Measurements from ENCODE around the gene NUS1.
"Not testable (repeated sequence)": the region's sequence is repeated elsewhere in the genome, so short reads cannot be mapped to it uniquely, and the experiment has no call there.

The NUS1 gene

GRCh38 chr6:117674991-117675657, at the start of gene NUS1:
TSS of gene NUS1 (plus strand) at chr6:117675469. CDS start at chr6:117675671, 202 bp downstream.
- DNase-seq, result peak; percentile 86

DNA sequence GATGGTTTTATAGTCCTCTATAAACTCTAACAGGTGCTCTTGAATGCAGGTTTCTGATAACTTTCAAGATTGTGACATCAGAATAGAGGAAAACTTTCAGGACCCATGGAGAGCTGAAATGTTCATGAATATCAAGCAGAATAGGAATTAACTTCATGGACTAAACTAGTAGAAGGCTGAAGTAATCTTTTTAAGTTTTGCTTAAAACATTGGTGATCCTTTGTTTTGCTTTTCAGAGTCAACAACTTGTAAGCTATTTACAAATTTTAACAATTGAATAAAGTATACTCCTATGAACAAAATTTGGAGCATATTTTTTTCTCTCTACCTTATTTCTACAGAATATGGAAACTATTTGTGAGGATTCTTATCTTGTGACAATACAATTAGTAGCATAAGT, 47.7 kb upstream of the NUS1 start:
- DNase-seq, result no peak

- DNase-seq, result no peak
These were observed 46.1 kb upstream of the NUS1 start for GRCh38 chr6:117629119-117629660.

DNA sequence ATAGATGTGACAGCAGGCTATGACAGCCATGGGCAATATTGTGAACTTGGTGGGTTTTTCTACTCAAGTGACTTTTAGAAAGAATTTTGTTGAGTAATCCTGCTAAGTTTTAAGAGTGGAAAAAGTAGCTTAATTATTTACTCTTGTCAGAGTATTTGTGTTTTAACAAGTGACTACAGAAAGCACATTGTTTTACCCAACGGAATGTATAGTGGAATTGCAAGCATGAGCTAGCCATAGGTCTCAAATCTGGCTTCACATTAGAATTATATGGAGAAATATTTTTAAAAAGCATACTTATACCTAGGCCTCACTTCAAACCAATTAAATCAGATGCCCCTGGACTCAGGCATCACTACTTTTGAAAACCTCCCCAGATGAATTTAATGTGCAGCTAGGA, 37.5 kb upstream of the NUS1 start:
- DNase-seq, result no peak

- DNase-seq, result no peak
These were observed 32.3 kb upstream of the NUS1 start for GRCh38 chr6:117642976-117643375.

GRCh38 chr6:117651984-117652383, 23.3 kb upstream of the NUS1 start:
- not testable (repeated sequence) for DNase-seq

DNA sequence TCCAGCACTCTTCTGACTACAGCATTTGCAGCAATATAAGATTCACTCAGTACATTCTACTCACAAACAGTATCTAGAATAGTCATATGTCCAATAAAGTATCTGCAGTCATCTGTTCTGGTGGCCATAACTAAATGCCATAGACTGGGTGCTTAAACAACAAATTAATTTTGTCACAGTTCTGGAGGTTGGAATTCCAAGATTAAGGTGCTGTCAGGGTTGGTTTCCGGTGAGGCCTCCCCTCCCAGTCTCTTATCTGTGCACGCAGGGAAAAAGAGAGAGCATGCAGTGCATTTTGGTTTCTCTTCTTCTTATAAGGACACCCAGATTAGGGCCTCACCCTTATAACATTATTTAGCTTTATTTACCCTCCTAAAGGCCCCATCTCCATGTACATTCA, 21.3 kb upstream of the NUS1 start:
- no peak for DNase-seq

DNA sequence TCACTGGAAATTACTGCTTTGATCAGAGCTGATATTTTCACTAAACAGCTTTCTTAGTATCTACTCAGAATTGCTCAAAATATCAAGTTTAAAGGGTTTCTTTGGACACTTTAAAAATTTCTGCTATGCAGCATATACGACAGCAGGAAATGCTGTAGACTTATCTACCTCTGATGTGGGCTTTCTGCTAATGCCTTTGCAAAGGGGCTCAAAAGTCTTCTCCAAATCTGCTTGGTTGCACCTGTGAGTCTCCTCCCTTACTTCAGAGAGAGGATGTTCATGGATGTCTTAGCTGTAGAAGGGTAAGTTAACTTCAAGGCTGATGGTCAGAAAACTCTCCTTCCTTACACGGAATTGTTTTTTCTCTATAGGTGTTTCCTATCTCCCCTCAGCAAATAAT, 19.9 kb upstream of the NUS1 start:
- no peak for DNase-seq

DNA sequence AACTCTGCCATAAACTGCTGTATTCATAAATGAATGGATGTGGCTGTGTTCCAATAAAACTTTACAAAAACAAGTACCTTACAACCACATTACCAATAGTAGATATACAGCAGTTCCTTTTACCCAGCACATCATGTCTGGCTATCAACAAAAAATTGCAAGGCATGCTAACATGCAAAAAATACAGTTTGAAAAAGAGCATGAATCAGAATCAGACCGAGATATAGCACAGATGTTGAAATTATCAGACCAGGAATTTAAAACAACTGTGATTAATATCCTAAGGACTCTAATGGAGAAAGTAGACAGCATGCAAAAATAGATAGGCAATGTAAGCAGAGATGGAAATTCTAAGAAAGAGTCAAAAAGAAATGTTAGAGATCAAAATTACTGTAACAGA, 8.4 kb upstream of the NUS1 start:
- DNase-seq, result no peak

- no peak for DNase-seq
These were observed 6.5 kb upstream of the NUS1 start for GRCh38 chr6:117668736-117669135.

GRCh38 chr6:117674503-117674902, 766 bp upstream of the NUS1 start:
- no peak for DNase-seq

- DNase-seq, result not testable (repeated sequence)
These were observed 511 bp downstream of the NUS1 start for GRCh38 chr6:117675658-117676301.

GRCh38 chr6:117676577-117677218, 1.4 kb downstream of the NUS1 start:
- DNase-seq, result no peak

DNA sequence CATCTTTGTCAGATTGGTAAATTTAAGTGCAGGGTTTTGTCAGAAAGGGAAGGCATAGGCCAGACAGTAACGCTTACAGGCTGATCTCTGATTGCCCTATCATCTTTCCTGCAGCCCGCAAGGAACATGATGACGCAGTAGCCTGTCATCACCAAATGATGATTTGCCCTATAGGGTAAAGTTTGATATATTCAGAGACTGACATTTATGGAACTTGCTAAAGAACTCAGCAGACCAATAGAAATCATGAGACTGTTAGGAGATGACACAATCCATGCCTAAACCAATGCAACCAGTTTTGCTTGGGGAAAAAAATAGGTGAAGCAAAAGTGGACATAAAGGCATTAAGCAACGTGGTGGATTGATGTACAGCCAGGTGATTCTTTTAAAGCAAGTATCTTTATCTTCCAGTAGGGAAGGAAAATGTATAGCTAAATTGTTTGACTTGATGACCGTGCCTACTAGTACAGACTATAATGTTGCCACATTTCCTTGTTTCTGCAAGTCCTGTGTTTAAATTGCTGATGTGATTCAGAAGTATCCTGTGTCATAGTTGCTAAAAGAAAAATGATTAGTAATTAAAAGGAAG, 2.4 kb downstream of the NUS1 start:
- no peak for DNase-seq

DNA sequence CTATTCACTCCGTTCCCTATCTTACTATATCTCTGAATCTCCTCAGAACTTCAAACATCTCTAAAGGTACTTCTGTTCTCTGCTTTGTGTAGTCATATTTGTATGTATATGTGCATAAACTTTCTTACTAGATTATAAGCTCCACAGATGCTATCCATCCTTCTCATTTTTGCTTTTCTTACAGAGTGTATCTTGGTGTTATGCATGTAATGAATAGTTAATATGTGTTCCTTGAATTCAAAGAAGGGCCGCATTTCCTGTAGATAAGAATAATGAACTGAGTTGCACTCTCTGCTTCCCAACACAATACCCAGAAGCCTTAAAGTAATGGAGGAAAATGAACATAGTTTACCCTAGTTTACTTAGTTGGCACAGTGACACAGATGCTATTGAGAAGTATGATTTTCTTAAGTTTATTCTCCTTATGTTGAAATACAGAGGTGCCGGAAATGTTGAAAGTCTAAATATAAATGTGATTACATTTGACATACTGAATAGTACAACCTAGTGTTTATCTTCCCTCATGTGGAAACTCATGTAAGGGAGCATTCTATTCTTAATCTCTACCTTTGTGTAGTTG, 6.0 kb downstream of the NUS1 start:
- DNase-seq, result no peak

GRCh38 chr6:117684749-117685148, 9.5 kb downstream of the NUS1 start:
- DNase-seq, result no peak

- no peak for DNase-seq
These were observed 10.1 kb downstream of the NUS1 start for GRCh38 chr6:117685359-117685758.

DNA sequence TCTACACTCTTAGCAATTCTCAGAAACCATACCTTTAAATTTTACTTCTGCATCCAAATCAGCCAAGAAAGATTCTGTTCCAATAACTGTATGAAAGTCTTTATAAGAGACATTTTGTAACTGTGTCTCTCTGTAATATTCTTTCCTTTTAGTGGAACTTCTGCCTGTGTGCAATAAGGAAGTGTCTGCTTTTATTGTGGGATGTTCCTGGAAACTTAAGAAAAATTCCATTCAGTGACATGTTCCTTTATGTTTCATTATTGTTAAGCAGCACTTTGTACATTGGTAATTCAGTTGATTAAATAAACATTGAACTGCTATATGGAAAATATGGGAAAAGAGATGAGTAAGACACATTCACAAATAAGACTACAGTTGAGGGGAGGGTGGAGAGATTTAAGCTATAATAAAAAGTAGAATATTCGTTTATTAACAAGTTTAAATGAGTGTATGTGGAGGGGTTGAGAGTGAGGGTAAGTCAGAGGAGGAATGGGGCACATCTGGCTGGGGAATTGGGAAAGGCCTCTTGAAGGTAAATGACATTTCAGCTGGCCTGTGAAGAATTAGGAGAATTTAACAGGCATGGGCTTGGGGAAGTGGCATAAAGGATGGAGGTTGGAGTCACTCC, 11.9 kb downstream of the NUS1 start:
- DNase-seq, result no peak

DNA sequence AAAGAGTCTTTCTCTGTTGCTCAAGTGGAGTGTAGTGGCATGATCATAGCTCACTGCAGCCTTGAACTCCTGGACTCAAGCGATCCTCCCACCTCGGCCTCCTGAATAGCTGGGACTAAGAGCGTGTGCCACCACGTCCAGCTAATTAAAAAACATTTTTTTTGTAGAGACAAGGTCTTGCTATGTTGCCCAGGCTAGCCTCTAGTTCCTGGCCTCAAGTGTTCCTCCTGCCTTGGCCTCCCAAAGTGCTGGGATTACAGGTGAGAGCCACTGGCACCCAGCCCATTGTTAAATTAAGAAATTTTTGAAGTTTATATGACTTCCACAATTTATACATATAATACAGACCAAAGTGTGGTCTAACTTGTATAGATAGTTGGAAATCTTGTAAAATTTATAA, 14.3 kb downstream of the NUS1 start:
- DNase-seq, result not testable (repeated sequence)

DNA sequence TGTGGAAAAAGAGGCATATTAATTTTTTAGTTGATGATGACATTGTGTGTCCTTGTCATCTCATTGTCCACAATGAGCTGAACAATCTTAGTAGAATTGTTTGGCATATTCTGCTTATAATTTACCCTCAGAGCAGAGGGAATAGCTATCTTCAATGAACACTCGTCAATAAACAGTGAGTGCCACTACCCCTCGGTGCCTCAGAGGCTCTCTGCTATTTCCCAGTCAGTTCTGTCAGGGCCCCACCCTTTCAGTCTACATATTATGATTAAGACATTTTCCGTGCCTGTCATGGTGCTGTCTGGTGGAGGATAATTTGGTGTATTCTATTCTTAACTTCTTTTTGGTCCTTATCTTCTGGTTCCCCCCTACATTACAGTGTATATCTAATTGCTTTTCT, 31.2 kb downstream of the NUS1 start:
- DNase-seq, result no peak

GRCh38 chr6:117706936-117707509, 31.8 kb downstream of the NUS1 start:
- not testable (repeated sequence) for DNase-seq

- DNase-seq, result no peak
These were observed 36.1 kb downstream of the NUS1 start for GRCh38 chr6:117711369-117711768.

Measured in COR-L47 (cell line).